Lower lobe of right lung (tissue), 2 donors: Measurements from ENCODE around the gene FAM53B. TPM values are rescaled to one million over a fixed set of nuclear protein-coding genes. Genes with fewer than 3 reads are reported as not detected.

Experiments used
- ATAC-seq, 2 donors: fragments of 200-7000 bp; cut with Tn5 transposase; one replicate each; pipeline ENCODE4 v1.9.1; 2020 to 2022; ENCODE audit warnings: mild to moderate bottlenecking in 2 of 2, moderate library complexity in 2 of 2
- DNase-seq: peaks from one replicate; pipeline ENCODE4 v3.0.0-alpha.2; 2020
- H3K27ac ChIP-seq: fragments of 200-600 bp; one replicate; pipeline ENCODE4 v1.8.0; 2022
- H3K27me3 ChIP-seq: fragments of 200-600 bp; one replicate; pipeline ENCODE4 v1.8.0; 2022; ENCODE audit warnings: low read depth
- H3K36me3 ChIP-seq: fragments of 200-600 bp; one replicate; pipeline ENCODE4 v1.8.0; 2022; ENCODE audit warnings: mild to moderate bottlenecking
- H3K4me1 ChIP-seq: fragments of 200-600 bp; one replicate; pipeline ENCODE4 v1.8.0; 2022
- H3K4me3 ChIP-seq: fragments of 200-600 bp; one replicate; pipeline ENCODE4 v1.8.0; 2022; ENCODE audit warnings: mild to moderate bottlenecking
- H3K9me3 ChIP-seq: fragments of 200-600 bp; one replicate; pipeline ENCODE4 v1.8.0; 2022
- intact Hi-C: fragments of 100-400 bp; cut with DNase I; formaldehyde crosslinking; loops from one replicate; pipeline ENCODE4 v1.11.0; 2022
- total RNA-seq: library from RNA; stranded (reverse); fragmentation: NEBNext Ultra II Directional; extraction: Animal tissue kit (Norgen Biotek cat#: 25700); gene quantifications from one replicate; pipeline ENCODE4 v1.2.1, GENCODE V29; 2021
- TF ChIP-seq, protein P1 (sequence below): fragments of 200-600 bp; IDR thresholded peaks from one replicate; pipeline ENCODE4 v1.8.0; 2022; ENCODE audit warnings: antibody characterized with exemption, mild to moderate bottlenecking
- donor health status: DM: no; HTN: yes; CAD: no; lungs with severe emphysema.

FAM53B gene
- total RNA-seq, 1 donor from 2014 or later = 40.7 TPM

DNA sequence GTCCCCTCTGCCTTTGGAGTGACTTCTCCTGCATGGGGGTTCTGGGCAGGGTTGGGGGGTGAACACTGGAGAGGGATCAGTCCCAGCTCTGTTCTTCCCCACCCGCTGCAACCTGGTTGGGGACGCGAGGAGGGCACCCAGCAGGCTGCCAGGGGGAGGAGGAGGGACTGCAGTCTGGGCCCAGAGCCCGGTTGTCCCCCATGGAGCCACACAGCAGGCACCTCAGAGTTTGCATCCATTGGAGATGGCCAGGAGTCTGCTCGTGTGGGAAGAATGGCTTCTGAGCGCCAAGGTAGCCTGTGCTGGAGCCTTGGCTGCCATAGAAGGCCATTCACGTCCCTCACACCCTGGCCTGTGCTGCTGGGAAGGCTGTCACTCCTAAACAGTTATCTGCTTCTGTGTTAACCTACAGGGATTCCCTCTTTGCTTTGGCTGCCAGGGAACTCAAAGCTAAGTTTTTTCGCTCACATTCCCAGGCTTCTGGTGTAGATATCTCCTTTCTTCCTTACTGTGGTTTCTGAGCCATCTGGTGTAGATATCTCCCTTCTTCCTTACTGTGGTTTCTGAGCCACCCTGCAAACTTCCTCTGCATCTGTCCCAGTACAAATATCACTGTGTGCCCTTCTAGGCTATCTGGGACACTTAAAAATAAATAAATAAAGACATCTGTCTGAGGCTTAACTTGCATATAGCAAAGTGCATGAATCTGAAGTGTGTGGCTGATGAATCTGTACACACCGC is 148.9 kb downstream of the FAM53B start:
- DNase-seq (no peak), ATAC-seq (no peak)
- Histone ChIP-seq H3K27me3 (no peaks in the 10 kb centered on the region), H3K27ac (no peak overlapping the region), H3K4me3 (no peak overlapping the region), H3K36me3 (no peaks in the 10 kb centered on the region), H3K4me1 (no peaks in the 10 kb centered on the region), H3K9me3 (no peaks in the 10 kb centered on the region)
- intact Hi-C loops = no loop called here
- TF ChIP-seq, protein P1, sequence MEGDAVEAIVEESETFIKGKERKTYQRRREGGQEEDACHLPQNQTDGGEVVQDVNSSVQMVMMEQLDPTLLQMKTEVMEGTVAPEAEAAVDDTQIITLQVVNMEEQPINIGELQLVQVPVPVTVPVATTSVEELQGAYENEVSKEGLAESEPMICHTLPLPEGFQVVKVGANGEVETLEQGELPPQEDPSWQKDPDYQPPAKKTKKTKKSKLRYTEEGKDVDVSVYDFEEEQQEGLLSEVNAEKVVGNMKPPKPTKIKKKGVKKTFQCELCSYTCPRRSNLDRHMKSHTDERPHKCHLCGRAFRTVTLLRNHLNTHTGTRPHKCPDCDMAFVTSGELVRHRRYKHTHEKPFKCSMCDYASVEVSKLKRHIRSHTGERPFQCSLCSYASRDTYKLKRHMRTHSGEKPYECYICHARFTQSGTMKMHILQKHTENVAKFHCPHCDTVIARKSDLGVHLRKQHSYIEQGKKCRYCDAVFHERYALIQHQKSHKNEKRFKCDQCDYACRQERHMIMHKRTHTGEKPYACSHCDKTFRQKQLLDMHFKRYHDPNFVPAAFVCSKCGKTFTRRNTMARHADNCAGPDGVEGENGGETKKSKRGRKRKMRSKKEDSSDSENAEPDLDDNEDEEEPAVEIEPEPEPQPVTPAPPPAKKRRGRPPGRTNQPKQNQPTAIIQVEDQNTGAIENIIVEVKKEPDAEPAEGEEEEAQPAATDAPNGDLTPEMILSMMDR = no peak

DNA sequence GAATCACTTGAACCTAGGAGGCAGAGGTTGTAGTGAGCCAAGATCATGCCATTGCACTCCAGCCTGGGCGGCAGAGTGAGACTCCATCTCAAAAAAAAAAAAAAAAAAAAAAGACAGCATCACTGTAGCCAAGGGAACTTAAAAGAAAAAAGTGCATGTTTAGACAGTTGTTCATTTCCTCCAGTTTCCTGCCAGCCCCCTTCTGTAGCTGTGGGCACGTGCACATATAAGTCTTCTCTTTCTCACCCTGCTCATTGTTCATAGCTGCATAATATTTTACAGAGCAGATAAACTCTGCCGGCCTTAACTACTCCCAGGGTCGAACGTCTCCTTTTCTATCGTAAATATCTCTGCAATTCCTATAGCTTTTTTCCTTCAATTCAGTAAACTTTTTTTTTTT is 149.9 kb downstream of the FAM53B start:
- Histone ChIP-seq H3K27me3 (no peaks in the 10 kb centered on the region), H3K4me3 (no peak overlapping the region), H3K9me3 (no peaks in the 10 kb centered on the region), H3K36me3 (no peaks in the 10 kb centered on the region), H3K27ac (no peak overlapping the region), H3K4me1 (peaks cover 3% of the 10 kb centered on the region)
- intact Hi-C loops = no loop called here
- ATAC-seq (no peak), DNase-seq (no peak)
- TF ChIP-seq, protein P1 = no peak

DNA sequence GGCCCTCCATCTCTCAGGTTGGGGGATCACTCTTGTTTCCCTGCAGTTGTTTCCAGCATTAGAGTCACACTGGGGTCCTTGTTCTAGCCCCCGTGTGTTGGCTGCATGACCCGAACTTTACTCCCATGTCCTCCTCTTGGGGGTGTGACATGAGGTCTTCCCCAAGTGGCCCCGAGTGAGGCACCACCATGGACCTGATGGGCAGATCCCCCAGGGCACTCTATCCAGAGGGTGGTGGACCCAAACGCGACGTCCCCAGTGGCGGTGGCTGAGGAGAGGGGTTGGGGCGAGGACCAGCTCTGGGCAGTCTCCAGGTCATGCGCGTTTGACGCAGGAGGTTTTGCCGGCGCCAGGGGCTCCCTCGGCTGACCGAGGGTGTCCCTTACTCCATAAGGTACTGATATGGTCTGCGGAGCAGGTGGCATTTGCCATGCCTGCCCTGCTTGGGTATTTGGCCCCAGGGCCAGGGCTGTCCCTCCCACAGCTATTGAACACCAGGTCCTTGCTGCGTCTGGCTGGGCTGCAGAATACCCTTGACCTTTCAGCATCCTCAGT is 150.7 kb downstream of the FAM53B start:
- no peak for DNase-seq
- intact Hi-C loops = no loop called here
- Histone ChIP-seq H3K9me3 (no peaks in the 10 kb centered on the region), H3K27me3 (no peaks in the 10 kb centered on the region), H3K27ac (no peak overlapping the region), H3K4me3 (no peak overlapping the region), H3K36me3 (no peaks in the 10 kb centered on the region), H3K4me1 (peaks cover 10% of the 10 kb centered on the region)
- TF ChIP-seq, protein P1 = no peak
- ATAC-seq = no peak

DNA sequence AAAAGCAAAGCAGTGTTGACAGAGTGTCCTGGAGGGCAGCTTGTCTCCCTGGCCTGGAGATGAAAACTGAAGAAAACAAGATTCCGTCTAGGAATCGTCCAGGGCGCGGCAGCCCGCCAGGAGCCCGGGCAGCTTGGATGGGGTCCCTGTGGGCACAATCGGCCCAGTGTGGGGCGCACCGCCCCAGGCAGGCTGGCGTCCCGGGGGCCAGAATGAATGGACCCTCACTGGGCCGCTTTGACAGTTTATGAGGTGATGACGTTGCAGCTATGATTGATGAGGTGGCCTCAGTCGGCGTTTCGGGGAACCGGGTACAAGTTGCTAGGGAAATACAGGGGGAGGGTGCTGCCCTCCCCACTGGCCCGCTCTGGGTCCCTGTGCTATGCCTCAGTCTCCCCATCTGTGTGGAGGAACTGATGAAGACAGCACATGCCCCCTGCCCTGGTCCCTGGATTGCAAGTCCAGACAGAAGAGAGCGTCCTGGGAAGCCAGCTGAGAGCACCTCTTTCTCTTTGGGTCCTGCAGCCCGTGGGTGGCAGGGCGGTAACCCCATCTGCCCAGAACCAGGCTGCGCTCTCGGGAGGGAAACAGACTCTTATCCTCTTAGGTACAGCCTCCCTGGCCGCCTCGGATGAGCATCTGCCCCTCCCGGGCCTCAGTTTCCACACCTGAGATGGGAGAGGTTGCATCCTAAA is 151.3 kb downstream of the FAM53B start:
- Histone ChIP-seq H3K36me3 (no peaks in the 10 kb centered on the region), H3K4me3 (no peak overlapping the region), H3K27ac (no peak overlapping the region), H3K9me3 (no peaks in the 10 kb centered on the region), H3K4me1 (peaks cover 13% of the 10 kb centered on the region), H3K27me3 (no peaks in the 10 kb centered on the region)
- TF ChIP-seq, protein P1 = no peak
- intact Hi-C loops = no loop called here
- ATAC-seq (no peak), DNase-seq (no peak)

DNA sequence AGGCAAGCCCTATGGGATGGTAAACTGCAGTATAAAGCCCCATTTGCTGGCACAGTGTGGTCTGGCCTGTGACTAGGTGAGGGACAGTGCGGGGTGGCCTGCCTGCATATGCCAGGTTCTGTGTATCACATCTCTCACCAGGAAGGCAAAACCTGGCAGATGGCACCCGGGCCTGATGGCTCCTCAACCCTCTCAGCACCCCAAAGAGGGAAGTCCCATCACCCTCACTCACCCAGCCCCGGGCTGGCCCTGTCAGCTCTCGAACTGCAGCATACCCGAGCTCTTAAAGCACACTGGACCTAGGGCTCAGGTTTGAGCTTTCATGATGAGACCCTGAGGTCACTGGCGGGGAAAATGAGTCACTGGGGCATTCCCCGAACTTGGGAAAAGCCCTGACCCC is 152.1 kb downstream of the FAM53B start:
- no peak for DNase-seq
- ATAC-seq = no peak
- H3K27ac ChIP-seq = no peak overlapping the region
- no peak overlapping the region for H3K4me3 ChIP-seq
- no peaks in the 10 kb centered on the region for H3K27me3 ChIP-seq
- TF ChIP-seq, protein P1 = no peak
- intact Hi-C loops = no loop called here
- H3K36me3 ChIP-seq = no peaks in the 10 kb centered on the region
- peaks cover 13% of the 10 kb centered on the region for H3K4me1 ChIP-seq
- no peaks in the 10 kb centered on the region for H3K9me3 ChIP-seq
